Neural cell (in vitro differentiated cells): ENCODE data around the gene BCAS1.

Source experiments
- CTCF ChIP-seq: fragments of 450-650 bp; IDR thresholded peaks from 2 replicates; pipeline ENCODE4 v1.5.1; 2014; ENCODE audit warnings: antibody characterized with exemption, mild to moderate bottlenecking, moderate library complexity; ENCODE audit not compliant: poor library complexity, severe bottlenecking
- EP300 ChIP-seq: fragments of 450-650 bp; conservative IDR thresholded peaks from 2 replicates; pipeline ENCODE4 v1.6.1; 2014; ENCODE audit warnings: antibody characterized with exemption, mild to moderate bottlenecking, moderate library complexity; ENCODE audit not compliant: poor library complexity, severe bottlenecking
- EZH2 ChIP-seq: fragments of 200-600, 300-800 bp; shearing (Covaris generic), sonication (generic); IDR thresholded peaks from 2 replicates; pipeline ENCODE4 v1.6.1; 2014; ENCODE audit warnings: antibody characterized with exemption, low read length, borderline replicate concordance, mild to moderate bottlenecking; ENCODE audit not compliant: insufficient read depth, poor library complexity, severe bottlenecking

- TF ChIP-seq EP300, result no peak
- no peak for TF ChIP-seq CTCF
- TF ChIP-seq EZH2, result no peak
Measured at GRCh38 chr20:54000914-54001313, 69.5 kb downstream of the BCAS1 start.
